Stimulated activated CD4-positive, alpha-beta T cell treated with anti-CD3 and anti-CD28 coated beads, Interleukin-4, amount 100 ng/mL, for 48 hours (primary cell): Measurements from ENCODE around the gene SEZ6L.

ENCODE experiments used
- DNase-seq, 2 donors: peaks; one replicate each; pipeline ENCODE4 v3.0.0-alpha.2; 2020; ENCODE audit warnings: low read depth in 2 of 2

SEZ6L gene

GRCh38 chr22:26334232-26334631 lies 165.0 kb downstream of the SEZ6L start:
- no peak for DNase-seq

GRCh38 chr22:26336773-26337172 lies 167.5 kb downstream of the SEZ6L start:
- no peak for DNase-seq

GRCh38 chr22:26339755-26340154 lies 170.5 kb downstream of the SEZ6L start:
- no peak for DNase-seq

- DNase-seq, result no peak
These were observed 173.6 kb downstream of the SEZ6L start for GRCh38 chr22:26342745-26343410.

GRCh38 chr22:26345496-26345895 lies 176.2 kb downstream of the SEZ6L start:
- DNase-seq, result no peak

- no peak for DNase-seq
These were observed 179.7 kb downstream of the SEZ6L start for GRCh38 chr22:26348810-26349526.

- DNase-seq, result no peak
These were observed 185.4 kb downstream of the SEZ6L start for GRCh38 chr22:26354707-26355106.

- no peak for DNase-seq
These were observed 188.0 kb downstream of the SEZ6L start for GRCh38 chr22:26357281-26357680.

- no peak for DNase-seq
These were observed 188.6 kb downstream of the SEZ6L start for GRCh38 chr22:26357813-26358212.

- DNase-seq, result no peak
These were observed 189.9 kb downstream of the SEZ6L start for GRCh38 chr22:26359156-26359555.

GRCh38 chr22:26360169-26360885 lies 191.1 kb downstream of the SEZ6L start:
- DNase-seq, result peak; percentile 30 to 50

GRCh38 chr22:26362471-26362870 lies 193.2 kb downstream of the SEZ6L start:
- no peak for DNase-seq

- peak; percentile 18 to 41 for DNase-seq
These were observed 195.1 kb downstream of the SEZ6L start for GRCh38 chr22:26364066-26365015.

- DNase-seq, result peak; percentile 37 to 60
These were observed 198.4 kb downstream of the SEZ6L start for GRCh38 chr22:26367402-26368245.

GRCh38 chr22:26372890-26373289 lies 203.6 kb downstream of the SEZ6L start:
- no peak for DNase-seq

GRCh38 chr22:26374391-26375026 lies 205.2 kb downstream of the SEZ6L start:
- DNase-seq, result no peak

GRCh38 chr22:26377170-26377830 lies 208.0 kb downstream of the SEZ6L start:
- no peak for DNase-seq

- no peak for DNase-seq
These were observed 211.0 kb downstream of the SEZ6L start for GRCh38 chr22:26380072-26380830.

- no peak for DNase-seq
These were observed 213.5 kb downstream of the SEZ6L start for GRCh38 chr22:26382782-26383181.
